WI38 (cell line): ENCODE data around the gene BDKRB1.
"Not testable (repeated sequence)": the region's sequence is repeated elsewhere in the genome, so short reads cannot be mapped to it uniquely, and the experiment has no call there.

Source experiments
- H3K4me3 ChIP-seq: 2 replicates; pipeline ENCODE4 v1.5.1; 2011; ENCODE audit warnings: low read depth, mild to moderate bottlenecking, control low read depth, low read length
- TF ChIP-seq, protein P1 (sequence below): IDR thresholded peaks from 2 replicates; pipeline ENCODE4 v1.5.1; 2012; ENCODE audit warnings: low read depth, mild to moderate bottlenecking, control low read depth, low read length

The BDKRB1 gene

DNA sequence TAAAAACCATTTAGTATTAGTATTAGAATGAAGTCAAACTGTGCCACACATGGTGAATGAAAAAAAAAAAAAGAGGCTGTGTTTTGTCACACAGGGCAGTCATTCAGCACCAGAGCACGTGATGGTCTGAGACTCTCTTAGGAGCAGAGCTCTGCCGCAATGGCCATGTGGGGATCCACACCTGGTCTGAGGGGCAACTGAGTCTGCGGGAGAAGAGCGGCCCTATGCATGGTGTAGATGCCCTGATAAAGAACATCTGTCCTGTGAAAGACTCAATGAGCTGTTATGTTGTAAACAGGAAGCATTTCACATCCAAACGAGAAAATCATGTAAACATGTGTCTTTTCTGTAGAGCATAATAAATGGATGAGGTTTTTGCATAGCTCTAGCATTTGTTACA is 12.2 kb upstream of the BDKRB1 start:
- no peak overlapping the region for H3K4me3 ChIP-seq
- TF ChIP-seq, protein P1, sequence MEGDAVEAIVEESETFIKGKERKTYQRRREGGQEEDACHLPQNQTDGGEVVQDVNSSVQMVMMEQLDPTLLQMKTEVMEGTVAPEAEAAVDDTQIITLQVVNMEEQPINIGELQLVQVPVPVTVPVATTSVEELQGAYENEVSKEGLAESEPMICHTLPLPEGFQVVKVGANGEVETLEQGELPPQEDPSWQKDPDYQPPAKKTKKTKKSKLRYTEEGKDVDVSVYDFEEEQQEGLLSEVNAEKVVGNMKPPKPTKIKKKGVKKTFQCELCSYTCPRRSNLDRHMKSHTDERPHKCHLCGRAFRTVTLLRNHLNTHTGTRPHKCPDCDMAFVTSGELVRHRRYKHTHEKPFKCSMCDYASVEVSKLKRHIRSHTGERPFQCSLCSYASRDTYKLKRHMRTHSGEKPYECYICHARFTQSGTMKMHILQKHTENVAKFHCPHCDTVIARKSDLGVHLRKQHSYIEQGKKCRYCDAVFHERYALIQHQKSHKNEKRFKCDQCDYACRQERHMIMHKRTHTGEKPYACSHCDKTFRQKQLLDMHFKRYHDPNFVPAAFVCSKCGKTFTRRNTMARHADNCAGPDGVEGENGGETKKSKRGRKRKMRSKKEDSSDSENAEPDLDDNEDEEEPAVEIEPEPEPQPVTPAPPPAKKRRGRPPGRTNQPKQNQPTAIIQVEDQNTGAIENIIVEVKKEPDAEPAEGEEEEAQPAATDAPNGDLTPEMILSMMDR: no peak

DNA sequence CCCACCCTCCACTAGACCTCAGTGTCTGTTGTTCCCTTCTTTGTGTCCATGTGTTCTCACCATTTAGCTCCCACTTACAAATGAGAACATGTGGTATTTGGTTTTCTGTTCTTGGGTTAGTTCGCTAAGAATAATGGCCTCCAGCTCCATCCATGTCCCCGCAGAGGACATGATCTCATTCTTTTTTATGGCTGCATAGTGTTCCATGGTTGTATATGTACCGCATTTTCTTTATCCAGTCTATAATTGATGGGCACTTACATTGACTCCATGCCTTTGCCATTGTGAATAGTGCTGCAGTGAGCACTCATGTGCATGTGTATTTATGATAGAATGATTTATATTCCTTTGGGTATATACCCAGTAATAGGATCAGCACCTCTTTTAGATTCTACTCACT is 10.9 kb upstream of the BDKRB1 start:
- H3K4me3 ChIP-seq: not testable (repeated sequence)

DNA sequence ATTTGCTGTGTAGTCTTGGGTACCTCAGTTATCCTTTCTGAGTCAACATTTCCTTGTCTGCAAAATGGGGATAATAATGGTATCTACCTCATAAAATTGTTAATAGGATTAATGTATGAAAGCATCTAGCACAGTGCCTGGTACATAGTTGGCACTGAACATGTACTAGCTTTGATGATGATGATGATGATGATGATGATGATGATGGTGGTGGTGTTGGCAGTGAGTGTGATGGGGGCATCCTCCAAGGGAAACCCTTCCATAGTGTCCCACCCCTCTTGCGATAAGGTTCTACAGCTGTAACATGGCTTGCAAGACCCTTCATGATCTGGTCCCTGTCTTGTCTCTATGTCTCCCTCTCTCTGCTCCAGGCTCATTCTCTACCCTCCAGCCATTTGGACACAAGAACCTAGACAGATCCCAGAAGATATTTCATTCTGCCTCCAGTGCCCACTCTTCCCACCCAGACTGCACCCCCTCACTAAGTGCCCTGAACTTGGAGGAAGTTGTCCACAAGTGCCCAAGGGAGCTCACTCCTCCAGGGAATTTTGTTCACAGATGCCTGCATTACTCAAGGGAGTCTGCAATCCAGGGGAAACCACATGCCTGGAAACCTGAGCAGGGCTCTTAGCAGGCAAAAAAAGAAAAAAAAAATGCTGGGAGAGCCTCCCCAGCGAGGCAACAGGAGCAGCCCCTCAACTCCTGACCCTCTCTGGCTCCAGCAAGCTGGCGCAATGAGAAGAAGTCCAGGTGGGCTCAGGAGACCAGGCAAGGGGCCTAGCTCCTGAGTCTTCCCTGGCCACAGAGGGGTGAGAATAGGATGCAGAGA is 10.1 kb upstream of the BDKRB1 start:
- TF ChIP-seq, protein P1: no peak
- H3K4me3 ChIP-seq: no peak overlapping the region

DNA sequence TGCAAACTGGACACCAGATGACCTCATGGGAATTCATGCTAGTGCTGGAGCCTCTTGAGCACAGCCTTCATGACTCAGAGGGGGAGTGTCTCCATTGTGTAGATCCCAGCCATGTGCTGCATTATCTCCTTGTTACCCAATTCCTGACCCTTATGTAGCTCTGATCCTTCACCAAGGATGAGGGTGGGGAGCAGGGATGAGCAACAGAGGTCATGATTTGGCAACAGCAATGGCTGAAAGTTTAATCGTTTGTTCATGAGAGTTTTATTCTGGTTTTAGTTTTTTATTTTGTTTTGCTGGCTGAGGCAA is 9.5 kb upstream of the BDKRB1 start:
- TF ChIP-seq, protein P1: no peak

DNA sequence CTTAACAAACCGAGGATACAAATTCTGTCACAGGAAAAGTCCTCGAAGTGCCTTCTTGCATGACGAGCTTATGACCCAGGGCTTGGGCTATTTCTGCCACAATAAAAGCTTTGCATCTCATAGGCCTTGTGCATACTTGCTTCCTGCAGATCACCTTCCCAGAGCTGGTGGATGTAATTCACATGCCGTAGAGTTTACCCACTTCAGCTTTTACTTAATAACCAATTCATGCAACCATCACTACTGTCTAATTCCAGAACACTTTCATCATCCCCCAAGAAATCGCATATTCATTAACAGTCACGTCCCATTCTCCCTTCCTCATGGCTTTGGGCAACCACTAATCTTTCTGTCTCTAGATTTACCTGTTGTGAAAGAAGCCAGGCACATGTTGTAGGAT is 9.0 kb upstream of the BDKRB1 start:
- TF ChIP-seq, protein P1: no peak
- no peak overlapping the region for H3K4me3 ChIP-seq

More for the DNA sequence above, 9.5 kb upstream of the BDKRB1 start:
- no peak overlapping the region for H3K4me3 ChIP-seq

DNA sequence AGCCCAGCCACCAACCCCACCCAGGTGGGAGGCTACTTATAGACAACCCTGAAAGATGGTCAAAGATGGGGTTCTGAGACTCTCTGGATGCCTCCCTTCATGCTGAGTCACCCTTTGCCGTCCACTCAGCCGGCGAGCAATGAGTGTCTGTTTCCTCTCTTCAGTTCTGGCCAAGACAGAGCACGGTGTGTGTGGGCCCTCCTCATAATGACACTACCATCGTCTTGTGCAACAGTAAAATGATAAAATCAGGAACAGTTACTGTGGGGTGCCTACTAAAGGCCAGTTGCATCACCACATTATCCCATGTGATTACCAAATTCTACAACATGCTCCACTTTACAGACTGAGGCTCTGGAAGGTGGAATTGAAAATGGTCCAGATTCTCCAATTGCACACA is 7.0 kb upstream of the BDKRB1 start:
- TF ChIP-seq, protein P1: no peak

DNA sequence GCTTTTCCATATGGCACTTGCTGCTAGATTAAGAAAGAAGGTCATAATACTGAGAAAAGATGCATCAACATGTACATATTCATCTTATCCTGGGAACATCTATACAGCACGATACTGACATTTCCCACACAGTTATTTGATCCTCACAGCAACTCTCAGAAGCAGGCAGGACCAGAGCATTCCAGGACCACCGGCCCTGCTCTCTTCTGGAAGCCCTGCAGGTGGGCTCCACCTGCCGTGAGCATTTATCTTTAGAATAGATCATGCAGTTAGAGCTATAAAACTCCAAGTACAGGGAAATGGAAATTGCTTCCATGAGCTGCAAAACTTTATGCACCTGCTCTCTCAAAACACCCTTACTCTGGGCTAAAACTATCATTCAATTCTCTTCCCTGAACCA is 5.5 kb upstream of the BDKRB1 start:
- TF ChIP-seq, protein P1: no peak
- no peak overlapping the region for H3K4me3 ChIP-seq

More for the DNA sequence above, 7.0 kb upstream of the BDKRB1 start:
- no peak overlapping the region for H3K4me3 ChIP-seq

DNA sequence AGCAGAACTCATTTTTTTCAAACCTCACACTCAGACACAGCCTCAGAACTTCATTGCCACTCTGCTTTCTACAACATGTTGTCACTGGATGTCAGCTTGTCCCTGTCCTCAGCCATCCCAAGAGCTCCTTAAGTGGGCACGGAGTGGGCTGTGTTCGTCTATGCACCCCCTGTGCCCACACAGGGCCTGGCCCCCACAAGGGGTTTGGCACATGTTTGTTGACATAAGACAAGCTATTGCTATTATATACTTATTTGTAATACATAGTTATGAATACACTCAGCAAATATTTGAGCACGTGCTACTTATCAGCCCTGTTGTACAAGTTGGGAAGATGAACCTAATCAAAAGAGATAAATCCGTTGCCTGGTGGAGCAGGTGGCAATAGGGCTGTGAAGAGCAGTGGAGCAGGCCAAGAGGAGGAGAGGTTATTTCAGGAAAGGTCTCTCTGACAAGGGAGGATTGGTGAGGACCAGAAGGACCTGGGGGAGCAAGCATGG is 4.3 kb upstream of the BDKRB1 start:
- no peak overlapping the region for H3K4me3 ChIP-seq
- TF ChIP-seq, protein P1: no peak
